WTC11 (cell line): Measurements from ENCODE around the gene PTPRS. TPM values are rescaled to one million over a fixed set of nuclear protein-coding genes. Genes with fewer than 3 reads are reported as not detected.

Experiments used
- ATAC-seq: fragments of 200-7000 bp; cut with Tn5 transposase; 2 replicates; pipeline ENCODE4 v1.10.0; 2021; ENCODE audit warnings: mild to moderate bottlenecking, moderate library complexity
- CTCF ChIA-PET: fragments of 300-600 bp; sonication (Branson Sonifier 250); formaldehyde crosslinking; loops from one replicate; lab custom pipeline; 2021; ENCODE audit warnings: antibody characterized with exemption; lab: Charles Lee
- POLR2A ChIA-PET: fragments of 350-600 bp; sonication (Branson Sonifier 250); formaldehyde crosslinking; loops from one replicate; lab custom pipeline; 2021; ENCODE audit warnings: antibody characterized with exemption; lab: Charles Lee
- DNase-seq: peaks from one replicate; pipeline ENCODE4 v3.0.0; 2021; ENCODE audit warnings: low spot score
- H3K27ac Mint-ChIP-seq: 2 replicates; pipeline ENCODE4 v1.8.0; 2021; ENCODE audit warnings: mixed read lengths
- H3K27me3 Mint-ChIP-seq: 2 replicates; pipeline ENCODE4 v1.8.0; 2021; ENCODE audit warnings: low read depth, mild to moderate bottlenecking, moderate library complexity, mixed read lengths
- H3K36me3 Mint-ChIP-seq: 2 replicates; pipeline ENCODE4 v1.8.0; 2021; ENCODE audit warnings: mixed read lengths
- H3K4me1 Mint-ChIP-seq: 2 replicates; pipeline ENCODE4 v1.8.0; 2022; ENCODE audit warnings: mixed read lengths
- H3K4me3 Mint-ChIP-seq: 2 replicates; pipeline ENCODE4 v1.8.0; 2021; ENCODE audit warnings: mild to moderate bottlenecking, moderate library complexity, mixed read lengths
- H3K9me3 Mint-ChIP-seq: 2 replicates; pipeline ENCODE4 v1.8.0; 2021; ENCODE audit warnings: mixed read lengths
- ATF1 ChIP-seq: sonication (generic); formaldehyde crosslinking; IDR thresholded peaks from 2 replicates; pipeline ENCODE4 v1.8.1; 2023; ENCODE audit warnings: mild to moderate bottlenecking, moderate library complexity, missing genetic modification reagents
- CREB1 ChIP-seq: sonication (generic); formaldehyde crosslinking; IDR thresholded peaks from 2 replicates; pipeline ENCODE4 v1.8.0; 2023; ENCODE audit warnings: mild to moderate bottlenecking, missing genetic modification reagents
- EMX1 ChIP-seq: fragments of 250-450 bp; sonication (Bioruptor Pico); IDR thresholded peaks from 2 replicates; pipeline ENCODE4 v1.8.0; 2021; ENCODE audit warnings: mild to moderate bottlenecking
- ETV6 ChIP-seq: sonication (generic); formaldehyde crosslinking; IDR thresholded peaks from 2 replicates; pipeline ENCODE4 v1.8.1; 2022; ENCODE audit warnings: mild to moderate bottlenecking, missing genetic modification reagents
- FOXK1 ChIP-seq: sonication (generic); formaldehyde crosslinking; IDR thresholded peaks from 2 replicates; pipeline ENCODE4 v1.8.0; 2022; ENCODE audit warnings: mild to moderate bottlenecking, moderate library complexity, missing genetic modification reagents
- HMGA2 ChIP-seq: fragments of 250-450 bp; sonication (Bioruptor Pico); IDR thresholded peaks from 2 replicates; pipeline ENCODE4 v1.4.0; 2021; ENCODE audit warnings: mild to moderate bottlenecking, moderate library complexity
- JAZF1 ChIP-seq: fragments of 250-450 bp; sonication (Bioruptor Pico); IDR thresholded peaks from 2 replicates; pipeline ENCODE4 v1.9.0; 2021; ENCODE audit warnings: moderate library complexity, mild to moderate bottlenecking, inconsistent platforms
- KAT7 ChIP-seq: sonication (generic); formaldehyde crosslinking; IDR thresholded peaks from 2 replicates; pipeline ENCODE4 v1.8.1; 2023; ENCODE audit warnings: missing genetic modification reagents, mild to moderate bottlenecking, borderline replicate concordance
- MYBL2 ChIP-seq: sonication (generic); formaldehyde crosslinking; IDR thresholded peaks from 2 replicates; pipeline ENCODE4 v1.8.1; 2023; ENCODE audit warnings: mild to moderate bottlenecking, moderate library complexity, missing genetic modification reagents
- RELA ChIP-seq: sonication (generic); formaldehyde crosslinking; IDR thresholded peaks from 2 replicates; pipeline ENCODE4 v1.8.1; 2022; ENCODE audit warnings: missing genetic modification reagents, mild to moderate bottlenecking, borderline replicate concordance
- SOX15 ChIP-seq: fragments of 250-450 bp; sonication (Bioruptor Pico); IDR thresholded peaks from 2 replicates; pipeline ENCODE4 v1.9.0; 2021; ENCODE audit warnings: mild to moderate bottlenecking
- TP53 ChIP-seq: sonication (generic); formaldehyde crosslinking; IDR thresholded peaks from 2 replicates; pipeline ENCODE4 v1.8.1; 2023; ENCODE audit warnings: mild to moderate bottlenecking, missing genetic modification reagents
- ZBTB21 ChIP-seq: sonication (generic); formaldehyde crosslinking; IDR thresholded peaks from 2 replicates; pipeline ENCODE4 v1.8.1; 2023; ENCODE audit warnings: mild to moderate bottlenecking, missing genetic modification reagents, borderline replicate concordance
- ZNF121 ChIP-seq: sonication (generic); formaldehyde crosslinking; IDR thresholded peaks from 2 replicates; pipeline ENCODE4 v1.8.0; 2023; ENCODE audit warnings: missing genetic modification reagents
- ZNF317 ChIP-seq: sonication (generic); formaldehyde crosslinking; IDR thresholded peaks from 2 replicates; pipeline ENCODE4 v1.8.1; 2023; ENCODE audit warnings: low read depth, mild to moderate bottlenecking, moderate library complexity, missing genetic modification reagents, borderline replicate concordance
- ZNF423 ChIP-seq: fragments of 250-450 bp; sonication (Bioruptor Pico); IDR thresholded peaks from 2 replicates; pipeline ENCODE4 v2.1.2; 2022; ENCODE audit warnings: mild to moderate bottlenecking, moderate library complexity
- total RNA-seq: library from RNA; stranded (reverse); gene quantifications from 3 replicates; pipeline ENCODE4 v1.2.3, GENCODE V29; 2021
- TF ChIP-seq, protein P1 (sequence below): sonication (generic); formaldehyde crosslinking; IDR thresholded peaks from 2 replicates; pipeline ENCODE4 v1.8.0; 2022; ENCODE audit warnings: mild to moderate bottlenecking, missing genetic modification reagents
- TF ChIP-seq, protein P2 (sequence below): sonication (generic); formaldehyde crosslinking; IDR thresholded peaks from 2 replicates; pipeline ENCODE4 v1.8.1; 2022; ENCODE audit warnings: missing genetic modification reagents, borderline replicate concordance
- TF ChIP-seq, protein P3 (sequence below): sonication (generic); formaldehyde crosslinking; IDR thresholded peaks from 2 replicates; pipeline ENCODE4 v1.8.0; 2022; ENCODE audit warnings: missing genetic modification reagents
- TF ChIP-seq, protein P4 (sequence below): sonication (generic); formaldehyde crosslinking; IDR thresholded peaks from 2 replicates; pipeline ENCODE4 v1.8.1; 2023; ENCODE audit warnings: mild to moderate bottlenecking, missing genetic modification reagents, moderate library complexity
- TF ChIP-seq, protein P5 (sequence below): sonication (generic); formaldehyde crosslinking; IDR thresholded peaks from 2 replicates; pipeline ENCODE4 v1.8.1; 2023; ENCODE audit warnings: mild to moderate bottlenecking, missing genetic modification reagents, moderate library complexity
- TF ChIP-seq, protein P6 (sequence below): sonication (generic); formaldehyde crosslinking; IDR thresholded peaks from 2 replicates; pipeline ENCODE4 v1.8.0; 2022; ENCODE audit warnings: mild to moderate bottlenecking, missing genetic modification reagents
- TF ChIP-seq, protein P7 (sequence below): sonication (generic); formaldehyde crosslinking; IDR thresholded peaks from 2 replicates; pipeline ENCODE4 v1.8.1; 2022; ENCODE audit warnings: low read depth, mild to moderate bottlenecking, moderate library complexity, missing genetic modification reagents, borderline replicate concordance

PTPRS gene
- total RNA-seq, 1 experiment from 2014 or later = 201 TPM

DNA sequence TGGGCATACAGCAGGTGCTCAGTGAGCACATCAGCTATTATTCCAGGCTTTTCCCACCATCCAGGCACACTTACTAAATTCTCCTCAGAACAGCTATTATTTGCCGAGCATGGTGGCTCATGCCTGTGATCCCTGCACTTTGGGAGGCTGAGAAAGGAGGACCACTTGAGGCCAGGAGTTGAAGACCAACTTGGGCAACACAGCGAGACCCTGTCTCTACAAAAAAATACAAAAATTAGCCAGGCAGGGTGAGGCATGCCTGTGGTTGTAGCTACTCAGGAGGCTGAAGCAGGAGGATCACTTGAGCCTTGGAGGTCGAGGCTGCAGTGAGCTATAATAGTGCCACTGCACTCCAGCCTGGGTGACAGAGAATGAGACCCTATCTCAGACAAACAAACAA is 35.4 kb downstream of the PTPRS start:
- Mint-ChIP-seq H3K9me3 (no peaks in the 10 kb centered on the region), H3K27me3 (no peaks in the 10 kb centered on the region), H3K27ac (no peak overlapping the region), H3K36me3 (no peaks in the 10 kb centered on the region), H3K4me1 (peaks cover 20% of the 10 kb centered on the region), H3K4me3 (no peak overlapping the region)
- ATAC-seq (no peak), DNase-seq (no peak)
- ChIA-PET CTCF (interaction anchor here (0.6 to 1.0 kb wide), 2 partner anchors 36 to 87 kb away, joined by 3 to 4 read pairs; no protein-coding TSS in a partner anchor), POLR2A (no interaction called here)
- no peak for TF ChIP-seq CREB1 (CRISPR knock-in tag)

DNA sequence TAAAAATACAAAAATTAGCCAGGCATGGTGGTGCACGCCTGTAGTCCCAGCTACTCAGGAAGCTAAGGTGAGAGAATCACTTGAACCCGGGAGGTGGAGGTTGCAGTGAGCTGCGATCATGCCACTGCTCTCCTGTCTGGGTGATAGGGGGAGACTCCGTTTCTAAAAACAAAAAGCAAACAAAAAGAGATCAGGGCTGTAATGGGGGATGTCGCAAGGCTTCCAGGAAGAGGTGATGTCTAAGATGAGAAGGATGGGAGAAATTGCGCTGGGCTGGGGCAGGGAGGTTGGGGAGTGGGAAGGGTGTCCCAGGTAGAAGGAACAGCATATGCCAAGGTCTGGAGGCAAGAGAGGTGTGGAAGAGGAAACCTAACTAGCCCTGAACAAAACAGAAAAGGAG is 36.1 kb downstream of the PTPRS start:
- no peak overlapping the region for H3K4me3 Mint-ChIP-seq
- ChIA-PET CTCF (no interaction called here), POLR2A (no interaction called here)
- TF ChIP-seq, protein P1, sequence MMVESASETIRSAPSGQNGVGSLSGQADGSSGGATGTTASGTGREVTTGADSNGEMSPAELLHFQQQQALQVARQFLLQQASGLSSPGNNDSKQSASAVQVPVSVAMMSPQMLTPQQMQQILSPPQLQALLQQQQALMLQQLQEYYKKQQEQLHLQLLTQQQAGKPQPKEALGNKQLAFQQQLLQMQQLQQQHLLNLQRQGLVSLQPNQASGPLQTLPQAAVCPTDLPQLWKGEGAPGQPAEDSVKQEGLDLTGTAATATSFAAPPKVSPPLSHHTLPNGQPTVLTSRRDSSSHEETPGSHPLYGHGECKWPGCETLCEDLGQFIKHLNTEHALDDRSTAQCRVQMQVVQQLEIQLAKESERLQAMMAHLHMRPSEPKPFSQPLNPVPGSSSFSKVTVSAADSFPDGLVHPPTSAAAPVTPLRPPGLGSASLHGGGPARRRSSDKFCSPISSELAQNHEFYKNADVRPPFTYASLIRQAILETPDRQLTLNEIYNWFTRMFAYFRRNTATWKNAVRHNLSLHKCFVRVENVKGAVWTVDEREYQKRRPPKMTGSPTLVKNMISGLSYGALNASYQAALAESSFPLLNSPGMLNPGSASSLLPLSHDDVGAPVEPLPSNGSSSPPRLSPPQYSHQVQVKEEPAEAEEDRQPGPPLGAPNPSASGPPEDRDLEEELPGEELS (CRISPR knock-in tag) = no peak
- TF ChIP-seq, protein P2, sequence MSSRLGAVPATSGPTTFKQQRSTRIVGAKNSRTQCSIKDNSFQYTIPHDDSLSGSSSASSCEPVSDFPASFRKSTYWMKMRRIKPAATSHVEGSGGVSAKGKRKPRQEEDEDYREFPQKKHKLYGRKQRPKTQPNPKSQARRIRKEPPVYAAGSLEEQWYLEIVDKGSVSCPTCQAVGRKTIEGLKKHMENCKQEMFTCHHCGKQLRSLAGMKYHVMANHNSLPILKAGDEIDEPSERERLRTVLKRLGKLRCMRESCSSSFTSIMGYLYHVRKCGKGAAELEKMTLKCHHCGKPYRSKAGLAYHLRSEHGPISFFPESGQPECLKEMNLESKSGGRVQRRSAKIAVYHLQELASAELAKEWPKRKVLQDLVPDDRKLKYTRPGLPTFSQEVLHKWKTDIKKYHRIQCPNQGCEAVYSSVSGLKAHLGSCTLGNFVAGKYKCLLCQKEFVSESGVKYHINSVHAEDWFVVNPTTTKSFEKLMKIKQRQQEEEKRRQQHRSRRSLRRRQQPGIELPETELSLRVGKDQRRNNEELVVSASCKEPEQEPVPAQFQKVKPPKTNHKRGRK (CRISPR knock-in tag) = no peak
- no peak for TF ChIP-seq RELA
- TF ChIP-seq FOXK1 (CRISPR knock-in tag) = no peak
- TF ChIP-seq ZNF423 (CRISPR knock-in tag) = no peak
- TF ChIP-seq HMGA2 (CRISPR knock-in tag) = no peak
- TF ChIP-seq, protein P3, sequence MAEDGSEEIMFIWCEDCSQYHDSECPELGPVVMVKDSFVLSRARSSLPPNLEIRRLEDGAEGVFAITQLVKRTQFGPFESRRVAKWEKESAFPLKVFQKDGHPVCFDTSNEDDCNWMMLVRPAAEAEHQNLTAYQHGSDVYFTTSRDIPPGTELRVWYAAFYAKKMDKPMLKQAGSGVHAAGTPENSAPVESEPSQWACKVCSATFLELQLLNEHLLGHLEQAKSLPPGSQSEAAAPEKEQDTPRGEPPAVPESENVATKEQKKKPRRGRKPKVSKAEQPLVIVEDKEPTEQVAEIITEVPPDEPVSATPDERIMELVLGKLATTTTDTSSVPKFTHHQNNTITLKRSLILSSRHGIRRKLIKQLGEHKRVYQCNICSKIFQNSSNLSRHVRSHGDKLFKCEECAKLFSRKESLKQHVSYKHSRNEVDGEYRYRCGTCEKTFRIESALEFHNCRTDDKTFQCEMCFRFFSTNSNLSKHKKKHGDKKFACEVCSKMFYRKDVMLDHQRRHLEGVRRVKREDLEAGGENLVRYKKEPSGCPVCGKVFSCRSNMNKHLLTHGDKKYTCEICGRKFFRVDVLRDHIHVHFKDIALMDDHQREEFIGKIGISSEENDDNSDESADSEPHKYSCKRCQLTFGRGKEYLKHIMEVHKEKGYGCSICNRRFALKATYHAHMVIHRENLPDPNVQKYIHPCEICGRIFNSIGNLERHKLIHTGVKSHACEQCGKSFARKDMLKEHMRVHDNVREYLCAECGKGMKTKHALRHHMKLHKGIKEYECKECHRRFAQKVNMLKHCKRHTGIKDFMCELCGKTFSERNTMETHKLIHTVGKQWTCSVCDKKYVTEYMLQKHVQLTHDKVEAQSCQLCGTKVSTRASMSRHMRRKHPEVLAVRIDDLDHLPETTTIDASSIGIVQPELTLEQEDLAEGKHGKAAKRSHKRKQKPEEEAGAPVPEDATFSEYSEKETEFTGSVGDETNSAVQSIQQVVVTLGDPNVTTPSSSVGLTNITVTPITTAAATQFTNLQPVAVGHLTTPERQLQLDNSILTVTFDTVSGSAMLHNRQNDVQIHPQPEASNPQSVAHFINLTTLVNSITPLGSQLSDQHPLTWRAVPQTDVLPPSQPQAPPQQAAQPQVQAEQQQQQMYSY (CRISPR knock-in tag) = no peak
- no peak for TF ChIP-seq ZNF317
- TF ChIP-seq ZNF121 (CRISPR knock-in tag) = no peak
- TF ChIP-seq KAT7 (CRISPR knock-in tag) = no peak
- TF ChIP-seq TP53 = no peak
- no peak for ATAC-seq
- H3K4me1 Mint-ChIP-seq = peaks cover 17% of the 10 kb centered on the region
- H3K36me3 Mint-ChIP-seq = no peaks in the 10 kb centered on the region
- H3K27ac Mint-ChIP-seq = no peak overlapping the region; the same call in 1 of the 2 replicates
- H3K9me3 Mint-ChIP-seq = no peaks in the 10 kb centered on the region
- no peak for DNase-seq
- no peaks in the 10 kb centered on the region for H3K27me3 Mint-ChIP-seq

DNA sequence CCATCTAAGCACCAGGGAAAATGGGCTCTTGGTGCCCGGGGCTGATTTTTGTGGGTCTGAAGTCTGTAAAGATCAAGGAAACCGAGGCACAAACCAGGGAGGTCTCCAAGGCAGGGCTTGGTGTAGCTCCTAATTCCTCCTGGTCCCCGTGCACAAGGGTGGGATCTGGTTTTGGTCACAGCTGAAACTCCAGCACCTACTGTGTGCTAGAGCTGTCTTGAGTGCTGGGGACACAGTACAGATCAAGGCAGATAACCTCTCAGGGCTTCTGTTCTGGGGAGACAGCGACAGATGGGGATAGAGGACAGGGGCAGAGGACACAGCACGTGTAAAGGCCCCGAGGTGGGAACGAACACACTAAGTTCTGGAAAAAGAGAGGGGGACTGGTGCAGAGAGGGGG is 37.4 kb downstream of the PTPRS start:
- H3K36me3 Mint-ChIP-seq = peaks cover 6% of the 10 kb centered on the region; the same call in 1 of the 2 replicates
- peaks cover 12% of the 10 kb centered on the region for H3K4me1 Mint-ChIP-seq
- no peak for ATAC-seq
- CTCF ChIA-PET = no interaction called here
- no peak for DNase-seq
- POLR2A ChIA-PET = interaction anchor here (0.6 kb wide), 1 partner anchor 15 kb away, joined by 3 read pairs; no protein-coding TSS in a partner anchor
- no peak overlapping the region for H3K4me3 Mint-ChIP-seq
- no peaks in the 10 kb centered on the region for H3K27me3 Mint-ChIP-seq
- H3K27ac Mint-ChIP-seq = no peak overlapping the region
- H3K9me3 Mint-ChIP-seq = no peaks in the 10 kb centered on the region
- TF ChIP-seq, protein P4, sequence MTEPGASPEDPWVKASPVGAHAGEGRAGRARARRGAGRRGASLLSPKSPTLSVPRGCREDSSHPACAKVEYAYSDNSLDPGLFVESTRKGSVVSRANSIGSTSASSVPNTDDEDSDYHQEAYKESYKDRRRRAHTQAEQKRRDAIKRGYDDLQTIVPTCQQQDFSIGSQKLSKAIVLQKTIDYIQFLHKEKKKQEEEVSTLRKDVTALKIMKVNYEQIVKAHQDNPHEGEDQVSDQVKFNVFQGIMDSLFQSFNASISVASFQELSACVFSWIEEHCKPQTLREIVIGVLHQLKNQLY = no peak
- TF ChIP-seq MYBL2 (CRISPR knock-in tag) = no peak
- TF ChIP-seq, protein P5, sequence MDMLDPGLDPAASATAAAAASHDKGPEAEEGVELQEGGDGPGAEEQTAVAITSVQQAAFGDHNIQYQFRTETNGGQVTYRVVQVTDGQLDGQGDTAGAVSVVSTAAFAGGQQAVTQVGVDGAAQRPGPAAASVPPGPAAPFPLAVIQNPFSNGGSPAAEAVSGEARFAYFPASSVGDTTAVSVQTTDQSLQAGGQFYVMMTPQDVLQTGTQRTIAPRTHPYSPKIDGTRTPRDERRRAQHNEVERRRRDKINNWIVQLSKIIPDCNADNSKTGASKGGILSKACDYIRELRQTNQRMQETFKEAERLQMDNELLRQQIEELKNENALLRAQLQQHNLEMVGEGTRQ (CRISPR knock-in tag) = no peak
- TF ChIP-seq ZBTB21 = no peak
- no peak for TF ChIP-seq EMX1 (CRISPR knock-in tag)
- TF ChIP-seq, protein P6, sequence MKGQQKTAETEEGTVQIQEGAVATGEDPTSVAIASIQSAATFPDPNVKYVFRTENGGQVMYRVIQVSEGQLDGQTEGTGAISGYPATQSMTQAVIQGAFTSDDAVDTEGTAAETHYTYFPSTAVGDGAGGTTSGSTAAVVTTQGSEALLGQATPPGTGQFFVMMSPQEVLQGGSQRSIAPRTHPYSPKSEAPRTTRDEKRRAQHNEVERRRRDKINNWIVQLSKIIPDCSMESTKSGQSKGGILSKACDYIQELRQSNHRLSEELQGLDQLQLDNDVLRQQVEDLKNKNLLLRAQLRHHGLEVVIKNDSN (CRISPR knock-in tag) = no peak
- TF ChIP-seq ATF1 (CRISPR knock-in tag) = no peak
- no peak for TF ChIP-seq SOX15
- no peak for TF ChIP-seq ETV6
- no peak for TF ChIP-seq KAT7 (CRISPR knock-in tag)
- TF ChIP-seq, protein P7, sequence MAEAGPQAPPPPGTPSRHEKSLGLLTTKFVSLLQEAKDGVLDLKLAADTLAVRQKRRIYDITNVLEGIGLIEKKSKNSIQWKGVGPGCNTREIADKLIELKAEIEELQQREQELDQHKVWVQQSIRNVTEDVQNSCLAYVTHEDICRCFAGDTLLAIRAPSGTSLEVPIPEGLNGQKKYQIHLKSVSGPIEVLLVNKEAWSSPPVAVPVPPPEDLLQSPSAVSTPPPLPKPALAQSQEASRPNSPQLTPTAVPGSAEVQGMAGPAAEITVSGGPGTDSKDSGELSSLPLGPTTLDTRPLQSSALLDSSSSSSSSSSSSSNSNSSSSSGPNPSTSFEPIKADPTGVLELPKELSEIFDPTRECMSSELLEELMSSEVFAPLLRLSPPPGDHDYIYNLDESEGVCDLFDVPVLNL (CRISPR knock-in tag) = no peak
- no peak for TF ChIP-seq JAZF1 (CRISPR knock-in tag)
